Astrocyte (in vitro differentiated cells and primary cell): ENCODE results near the gene ZAR1L. TPM values are rescaled to one million over a fixed set of nuclear protein-coding genes. Genes with fewer than 3 reads are reported as not detected.

Experiments used
- DNase-seq: peaks from one replicate; pipeline ENCODE4 v3.0.0-alpha.2; 2010; ENCODE audit warnings: low read depth
- FAIRE-seq: peaks from 2 replicates; lab custom pipeline; 2011; peaks lifted over from hg19 to GRCh38; lab: Jason Lieb, UNC
- H2AFZ ChIP-seq: 2 replicates; pipeline ENCODE4 v1.6.0; 2012; ENCODE audit warnings: low read depth, low read length, inconsistent platforms
- H3K27ac ChIP-seq: 2 replicates; pipeline ENCODE4 v1.5.1; 2011; ENCODE audit warnings: low read depth, low read length, inconsistent platforms
- H3K27me3 ChIP-seq: 2 replicates; pipeline ENCODE4 v1.6.0; 2011; ENCODE audit warnings: low read length, inconsistent platforms; ENCODE audit not compliant: insufficient read depth
- H3K36me3 ChIP-seq: 2 replicates; pipeline ENCODE4 v1.5.1; 2011; ENCODE audit warnings: low read length, inconsistent platforms; ENCODE audit not compliant: insufficient read depth
- H3K4me1 ChIP-seq: 2 replicates; pipeline ENCODE4 v1.5.1; 2011; ENCODE audit warnings: low read length, inconsistent platforms; ENCODE audit not compliant: insufficient read depth
- H3K4me2 ChIP-seq: 2 replicates; pipeline ENCODE4 v1.6.0; 2012; ENCODE audit warnings: low read length, inconsistent platforms
- H3K4me3 ChIP-seq: 2 replicates; pipeline ENCODE4 v1.5.1; 2011; ENCODE audit warnings: low read depth, mild to moderate bottlenecking, low read length, inconsistent platforms; ENCODE audit not compliant: insufficient read depth
- H3K79me2 ChIP-seq: 2 replicates; pipeline ENCODE4 v1.6.0; 2012; ENCODE audit warnings: mild to moderate bottlenecking, low read length, inconsistent platforms; ENCODE audit not compliant: insufficient read depth
- H3K9ac ChIP-seq: 2 replicates; pipeline ENCODE4 v1.6.0; 2012; ENCODE audit warnings: mild to moderate bottlenecking, low read length, inconsistent platforms
- H3K9me3 ChIP-seq: 2 replicates; pipeline ENCODE4 v1.5.1; 2012; ENCODE audit warnings: low read depth, mild to moderate bottlenecking, low read length, inconsistent platforms; ENCODE audit not compliant: insufficient read depth
- H4K20me1 ChIP-seq: 2 replicates; pipeline ENCODE4 v1.6.0; 2012; ENCODE audit warnings: low read length, inconsistent platforms; ENCODE audit not compliant: insufficient read depth
- H3K27ac Mint-ChIP-seq: one replicate; pipeline ENCODE4 v1.8.0; 2021; ENCODE audit warnings: mild to moderate bottlenecking, mixed read lengths; ENCODE audit not compliant: unreplicated experiment
- H3K27me3 Mint-ChIP-seq: one replicate; pipeline ENCODE4 v1.8.0; 2021; ENCODE audit warnings: low read depth, mixed read lengths; ENCODE audit not compliant: unreplicated experiment
- H3K36me3 Mint-ChIP-seq: one replicate; pipeline ENCODE4 v1.8.0; 2021; ENCODE audit warnings: low read depth, mixed read lengths; ENCODE audit not compliant: unreplicated experiment
- H3K4me1 Mint-ChIP-seq: one replicate; pipeline ENCODE4 v1.8.0; 2021; ENCODE audit warnings: low read depth, mixed read lengths; ENCODE audit not compliant: unreplicated experiment
- H3K4me3 Mint-ChIP-seq: one replicate; pipeline ENCODE4 v1.8.0; 2021; ENCODE audit warnings: mild to moderate bottlenecking, moderate library complexity, mixed read lengths; ENCODE audit not compliant: unreplicated experiment
- H3K9me3 Mint-ChIP-seq: one replicate; pipeline ENCODE4 v1.8.0; 2021; ENCODE audit warnings: mild to moderate bottlenecking, mixed read lengths; ENCODE audit not compliant: unreplicated experiment
- EZH2 ChIP-seq: IDR thresholded peaks from 2 replicates; pipeline ENCODE4 v1.6.1; 2012; ENCODE audit warnings: mild to moderate bottlenecking, low read length, inconsistent platforms; ENCODE audit not compliant: insufficient read depth
- total RNA-seq: library from RNA; stranded (reverse); gene quantifications from 2 replicates; pipeline ENCODE4 v1.2.1, GENCODE V29; 2021
- TF ChIP-seq, protein P1 (sequence below): IDR thresholded peaks from 2 replicates; pipeline ENCODE4 v1.5.1; 2011; ENCODE audit warnings: low read depth, mild to moderate bottlenecking, inconsistent platforms, low read length, moderate library complexity; ENCODE audit not compliant: insufficient read depth

The ZAR1L gene
- total RNA-seq, 1 donor from 2014 or later: not detected

DNA sequence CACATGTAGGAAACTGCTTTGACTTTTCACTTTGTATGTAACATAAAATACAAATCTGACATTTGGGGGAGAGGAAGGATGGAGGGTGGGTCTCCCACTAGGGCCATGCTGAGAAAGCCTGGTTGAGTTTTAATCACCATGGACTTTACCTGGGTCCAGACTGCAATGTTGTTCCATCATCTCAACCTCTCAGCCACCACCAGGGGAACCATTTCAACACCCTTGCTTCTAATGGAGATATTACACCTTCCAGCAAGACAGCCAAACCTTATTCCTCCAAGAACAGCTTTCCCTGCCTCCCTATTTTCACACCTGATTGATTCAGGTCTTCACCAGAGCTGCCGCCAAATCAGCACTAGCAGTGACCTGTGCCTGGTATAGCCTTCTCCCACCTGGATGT, 56.0 kb downstream of the ZAR1L start:
- H3K27ac ChIP-seq: no peak overlapping the region
- FAIRE-seq (no peak), DNase-seq (no peak)
- no peak overlapping the region for H2AFZ ChIP-seq
- Mint-ChIP-seq H3K9me3 (no peaks in the 10 kb centered on the region), H3K27ac (no peak overlapping the region), H3K4me1 (peaks cover 20% of the 10 kb centered on the region), H3K36me3 (no peaks in the 10 kb centered on the region), H3K27me3 (no peaks in the 10 kb centered on the region), H3K4me3 (no peak overlapping the region)
- H3K9me3 ChIP-seq: no peaks in the 10 kb centered on the region
- H3K4me3 ChIP-seq: no peak overlapping the region
- H3K79me2 ChIP-seq: no peaks in the 10 kb centered on the region
- no peaks in the 10 kb centered on the region for H3K36me3 ChIP-seq
- no peak overlapping the region for H3K4me2 ChIP-seq
- H4K20me1 ChIP-seq: no peaks in the 10 kb centered on the region
- TF ChIP-seq EZH2: no peak
- TF ChIP-seq, protein P1, sequence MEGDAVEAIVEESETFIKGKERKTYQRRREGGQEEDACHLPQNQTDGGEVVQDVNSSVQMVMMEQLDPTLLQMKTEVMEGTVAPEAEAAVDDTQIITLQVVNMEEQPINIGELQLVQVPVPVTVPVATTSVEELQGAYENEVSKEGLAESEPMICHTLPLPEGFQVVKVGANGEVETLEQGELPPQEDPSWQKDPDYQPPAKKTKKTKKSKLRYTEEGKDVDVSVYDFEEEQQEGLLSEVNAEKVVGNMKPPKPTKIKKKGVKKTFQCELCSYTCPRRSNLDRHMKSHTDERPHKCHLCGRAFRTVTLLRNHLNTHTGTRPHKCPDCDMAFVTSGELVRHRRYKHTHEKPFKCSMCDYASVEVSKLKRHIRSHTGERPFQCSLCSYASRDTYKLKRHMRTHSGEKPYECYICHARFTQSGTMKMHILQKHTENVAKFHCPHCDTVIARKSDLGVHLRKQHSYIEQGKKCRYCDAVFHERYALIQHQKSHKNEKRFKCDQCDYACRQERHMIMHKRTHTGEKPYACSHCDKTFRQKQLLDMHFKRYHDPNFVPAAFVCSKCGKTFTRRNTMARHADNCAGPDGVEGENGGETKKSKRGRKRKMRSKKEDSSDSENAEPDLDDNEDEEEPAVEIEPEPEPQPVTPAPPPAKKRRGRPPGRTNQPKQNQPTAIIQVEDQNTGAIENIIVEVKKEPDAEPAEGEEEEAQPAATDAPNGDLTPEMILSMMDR: peak; percentile 2
- H3K27me3 ChIP-seq: no peaks in the 10 kb centered on the region
- H3K9ac ChIP-seq: no peak overlapping the region
- H3K4me1 ChIP-seq: peaks cover 13% of the 10 kb centered on the region

DNA sequence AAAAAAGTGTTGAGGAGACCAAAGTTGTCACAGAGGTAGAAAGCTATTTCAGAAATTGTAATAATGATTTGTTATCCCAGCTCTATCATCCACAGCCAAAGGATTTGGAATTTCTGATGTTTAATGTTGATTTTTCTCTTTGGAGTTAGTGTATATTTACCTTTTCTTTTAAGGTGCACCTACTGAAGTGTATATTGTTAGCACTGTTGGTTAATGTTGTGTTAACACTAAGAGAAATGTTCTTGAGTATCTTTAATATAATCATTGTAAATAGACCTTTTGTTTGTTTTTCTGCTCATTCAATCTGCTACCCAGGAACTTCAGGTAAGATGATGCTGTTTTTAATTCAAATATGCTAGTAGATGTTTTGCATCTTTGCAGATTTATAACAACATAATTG, 57.5 kb downstream of the ZAR1L start:
- DNase-seq: no peak
- no peak overlapping the region for H3K27ac Mint-ChIP-seq
- no peak overlapping the region for H3K4me3 Mint-ChIP-seq
- Histone ChIP-seq H3K4me2 (no peak overlapping the region), H3K36me3 (no peaks in the 10 kb centered on the region), H3K27ac (no peak overlapping the region), H4K20me1 (no peaks in the 10 kb centered on the region), H3K9me3 (no peaks in the 10 kb centered on the region), H3K4me1 (peaks cover 13% of the 10 kb centered on the region), H3K27me3 (no peaks in the 10 kb centered on the region), H3K4me3 (no peak overlapping the region), H2AFZ (no peak overlapping the region), H3K79me2 (no peaks in the 10 kb centered on the region), H3K9ac (no peak overlapping the region)
- no peak for TF ChIP-seq EZH2
- TF ChIP-seq, protein P1: no peak
- H3K4me1 Mint-ChIP-seq: peaks cover 19% of the 10 kb centered on the region
- H3K9me3 Mint-ChIP-seq: no peaks in the 10 kb centered on the region
- FAIRE-seq: no peak
- no peaks in the 10 kb centered on the region for H3K36me3 Mint-ChIP-seq
- H3K27me3 Mint-ChIP-seq: no peaks in the 10 kb centered on the region

DNA sequence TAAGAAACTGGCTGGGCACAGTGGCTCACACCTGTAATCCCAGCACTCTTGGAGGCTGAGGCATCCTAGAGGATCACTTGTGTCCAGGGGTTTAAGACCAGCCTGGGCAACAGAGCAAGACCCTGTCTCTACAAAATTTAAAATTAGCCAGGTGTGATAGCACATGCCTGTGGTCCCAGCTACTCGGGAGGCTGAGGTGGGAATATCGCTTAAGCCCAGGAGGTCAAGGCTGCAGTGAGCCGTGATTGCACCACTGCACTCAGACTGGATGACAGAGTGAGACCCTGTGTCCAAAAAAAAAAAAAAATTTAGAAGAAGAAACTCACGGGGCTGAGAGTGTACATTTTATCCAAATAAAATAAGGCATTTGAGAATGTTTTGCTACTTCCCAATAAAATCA, 58.9 kb downstream of the ZAR1L start:
- H3K9me3 ChIP-seq: no peaks in the 10 kb centered on the region
- no peak for TF ChIP-seq EZH2
- TF ChIP-seq, protein P1: no peak
- FAIRE-seq: no peak
- no peak for DNase-seq
- peaks cover 5% of the 10 kb centered on the region for H3K4me1 Mint-ChIP-seq
- H3K27me3 Mint-ChIP-seq: no peaks in the 10 kb centered on the region
- no peak overlapping the region for H3K9ac ChIP-seq
- H4K20me1 ChIP-seq: no peaks in the 10 kb centered on the region
- H3K27me3 ChIP-seq: no peaks in the 10 kb centered on the region
- H3K4me3 ChIP-seq: no peak overlapping the region
- H3K27ac ChIP-seq: no peak overlapping the region
- no peaks in the 10 kb centered on the region for H3K36me3 Mint-ChIP-seq
- H3K79me2 ChIP-seq: no peaks in the 10 kb centered on the region
- no peak overlapping the region for H2AFZ ChIP-seq
- no peak overlapping the region for H3K4me3 Mint-ChIP-seq
- no peaks in the 10 kb centered on the region for H3K9me3 Mint-ChIP-seq
- no peak overlapping the region for H3K4me2 ChIP-seq
- H3K4me1 ChIP-seq: peaks cover 6% of the 10 kb centered on the region
- no peak overlapping the region for H3K27ac Mint-ChIP-seq
- no peaks in the 10 kb centered on the region for H3K36me3 ChIP-seq
